Ascending aorta (tissue), 2 donors: Measurements from ENCODE around the gene PLXNA2. TPM values are rescaled to one million over a fixed set of nuclear protein-coding genes. Genes with fewer than 3 reads are reported as not detected.
A peak's percentile ranks its signal among the peaks of the same experiment; 100 is the strongest.

Experiments
- DNase-seq, 2 donors: peaks; one replicate each; pipeline ENCODE4 v3.0.0-alpha.2; 2019; ENCODE audit warnings: low spot score in 2 of 2
- H3K27ac ChIP-seq, 2 donors: fragments of 200-600 bp; sonication (generic); one replicate each; pipeline ENCODE4 v1.5.1; 2016 to 2017; ENCODE audit warnings: mild to moderate bottlenecking in 1 of 2
- H3K27me3 ChIP-seq: fragments of 200-600 bp; sonication (generic); one replicate; pipeline ENCODE4 v1.5.1; 2017
- H3K36me3 ChIP-seq, 2 donors: fragments of 200-600 bp; sonication (generic); one replicate each; pipeline ENCODE4 v1.5.1; 2016
- H3K4me1 ChIP-seq, 2 donors: fragments of 200-600 bp; sonication (generic); one replicate each; pipeline ENCODE4 v1.5.1; 2016 to 2017; ENCODE audit warnings: mild to moderate bottlenecking in 1 of 2
- H3K4me3 ChIP-seq, 2 donors: fragments of 200-600 bp; sonication (generic); one replicate each; pipeline ENCODE4 v1.5.1; 2016 to 2017; ENCODE audit warnings: mild to moderate bottlenecking in 1 of 2
- H3K9me3 ChIP-seq, 2 donors: fragments of 200-600 bp; sonication (generic); one replicate each; pipeline ENCODE4 v1.5.1; 2016
- intact Hi-C: fragments of 100-400 bp; cut with DNase I; formaldehyde crosslinking; loops from one replicate; pipeline ENCODE4 v1.15.1; 2023
- total RNA-seq: library from RNA; depleted of rRNA; stranded (reverse); fragments of >200 nt; gene quantifications from one replicate; pipeline ENCODE4 v1.1.0, GENCODE V29; 2016
- TF ChIP-seq, protein P1 (sequence below), 3 experiments: fragments of 200-600 bp in 2 of 3; fragments of 450-650 bp in 1 of 3; sonication (generic) in 2 of 3; IDR thresholded peaks; one replicate each; pipeline ENCODE4 v1.5.1; 2016 to 2019; ENCODE audit warnings: antibody characterized with exemption in 3 of 3, mild to moderate bottlenecking in 1 of 3, moderate library complexity in 1 of 3

The PLXNA2 gene
- total RNA-seq, 1 donor from 2014 or later: 33.0 TPM

DNA sequence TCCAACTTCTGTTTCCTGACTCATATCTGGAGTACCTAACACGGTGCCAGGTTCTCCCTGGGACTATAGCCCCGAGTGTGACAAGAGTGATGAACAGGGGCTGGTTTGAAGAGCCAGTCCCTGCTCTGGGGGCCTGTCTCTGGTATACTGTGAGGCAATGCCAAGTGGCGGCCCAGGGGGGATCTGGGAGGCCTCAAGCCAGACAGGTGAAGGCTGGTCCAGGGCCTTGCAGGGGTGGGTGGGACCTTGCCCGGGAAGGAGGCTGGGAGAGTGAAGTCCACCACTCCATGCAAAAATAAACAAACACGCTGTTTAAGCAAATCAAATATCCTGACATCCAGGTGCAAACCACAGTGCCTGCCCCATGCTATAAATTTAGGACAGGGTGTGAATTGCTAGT, 6.8 kb upstream of the PLXNA2 start:
- DNase-seq: peak in 1 of 2 donors; percentile 61
- Histone ChIP-seq H3K9me3 (no peaks in the 10 kb centered on the region), H3K36me3 (no peaks in the 10 kb centered on the region), H3K4me1 (peaks cover 0 to 27% of the 10 kb centered on the region in 2 donors), H3K27ac (no peak overlapping the region), H3K27me3 (no peaks in the 10 kb centered on the region), H3K4me3 (no peak overlapping the region)
- TF ChIP-seq, protein P1, sequence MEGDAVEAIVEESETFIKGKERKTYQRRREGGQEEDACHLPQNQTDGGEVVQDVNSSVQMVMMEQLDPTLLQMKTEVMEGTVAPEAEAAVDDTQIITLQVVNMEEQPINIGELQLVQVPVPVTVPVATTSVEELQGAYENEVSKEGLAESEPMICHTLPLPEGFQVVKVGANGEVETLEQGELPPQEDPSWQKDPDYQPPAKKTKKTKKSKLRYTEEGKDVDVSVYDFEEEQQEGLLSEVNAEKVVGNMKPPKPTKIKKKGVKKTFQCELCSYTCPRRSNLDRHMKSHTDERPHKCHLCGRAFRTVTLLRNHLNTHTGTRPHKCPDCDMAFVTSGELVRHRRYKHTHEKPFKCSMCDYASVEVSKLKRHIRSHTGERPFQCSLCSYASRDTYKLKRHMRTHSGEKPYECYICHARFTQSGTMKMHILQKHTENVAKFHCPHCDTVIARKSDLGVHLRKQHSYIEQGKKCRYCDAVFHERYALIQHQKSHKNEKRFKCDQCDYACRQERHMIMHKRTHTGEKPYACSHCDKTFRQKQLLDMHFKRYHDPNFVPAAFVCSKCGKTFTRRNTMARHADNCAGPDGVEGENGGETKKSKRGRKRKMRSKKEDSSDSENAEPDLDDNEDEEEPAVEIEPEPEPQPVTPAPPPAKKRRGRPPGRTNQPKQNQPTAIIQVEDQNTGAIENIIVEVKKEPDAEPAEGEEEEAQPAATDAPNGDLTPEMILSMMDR (IDR thresholded peaks at IDR 0.05): no peak
- intact Hi-C loops: no loop called here

DNA sequence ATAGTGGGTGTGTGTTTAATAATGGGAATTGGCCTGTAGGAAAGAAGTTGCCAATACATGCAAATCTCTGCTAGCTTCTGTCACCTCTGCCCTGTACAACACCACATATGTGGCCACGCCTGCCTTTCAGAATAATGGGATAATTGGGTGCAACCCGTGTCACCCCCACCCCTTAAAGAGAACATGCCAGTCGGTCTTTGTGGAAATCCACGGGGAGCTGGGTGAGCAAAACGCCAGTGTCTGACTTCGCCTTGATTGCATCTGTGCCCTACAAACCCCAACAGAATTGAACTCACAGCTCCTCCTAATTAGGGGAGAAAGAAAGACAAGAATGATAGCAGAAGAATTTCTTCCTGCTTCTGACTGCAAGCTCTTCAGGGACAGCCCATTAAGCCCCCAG, 6.4 kb upstream of the PLXNA2 start:
- TF ChIP-seq, protein P1 (IDR thresholded peaks at IDR 0.05): no peak
- DNase-seq: no peak

DNA sequence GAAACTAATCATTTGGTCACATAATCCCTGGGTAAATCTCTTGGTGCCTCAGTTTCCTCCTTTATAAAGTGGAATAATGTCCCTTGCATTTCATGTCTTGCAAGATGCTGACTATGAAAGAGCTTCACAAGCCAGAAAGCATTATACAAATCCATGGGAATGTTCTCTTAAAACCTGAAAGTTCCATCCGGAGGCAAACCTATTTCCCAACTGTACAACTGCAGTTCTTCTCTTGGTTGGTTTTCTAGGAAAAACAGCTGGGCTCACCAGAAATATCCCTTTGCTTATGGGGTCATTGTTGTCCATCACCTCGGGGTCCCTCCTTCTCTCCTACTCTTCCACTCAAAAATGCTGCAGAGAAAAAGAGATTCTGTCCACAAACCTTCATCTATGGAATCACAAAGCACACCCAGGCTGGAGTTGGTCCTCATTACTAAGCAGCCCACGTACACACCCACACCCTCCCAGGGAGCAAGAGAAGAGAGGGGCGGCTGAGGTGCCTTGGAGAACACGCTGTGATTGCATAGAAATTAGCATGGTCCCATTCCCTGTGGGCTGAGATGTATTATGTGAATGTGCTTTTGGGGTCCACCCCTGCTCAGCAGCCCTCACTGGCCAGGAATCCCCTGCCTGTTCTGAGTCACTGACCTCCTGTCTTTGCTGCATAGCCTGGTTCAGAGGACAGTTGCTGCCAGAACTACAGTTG, 5.0 kb upstream of the PLXNA2 start:
- DNase-seq: no peak
- Histone ChIP-seq H3K27ac (no peak overlapping the region), H3K4me1 (peaks cover 0 to 26% of the 10 kb centered on the region in 2 donors), H3K27me3 (no peaks in the 10 kb centered on the region), H3K4me3 (no peak overlapping the region), H3K36me3 (no peaks in the 10 kb centered on the region), H3K9me3 (no peaks in the 10 kb centered on the region)
- TF ChIP-seq, protein P1 (IDR thresholded peaks at IDR 0.05): no peak
- intact Hi-C loops: no loop called here

More for the DNA sequence above, 6.4 kb upstream of the PLXNA2 start:
- Histone ChIP-seq H3K36me3 (no peaks in the 10 kb centered on the region), H3K4me1 (peaks cover 0 to 27% of the 10 kb centered on the region in 2 donors), H3K27ac (no peak overlapping the region), H3K27me3 (no peaks in the 10 kb centered on the region), H3K9me3 (no peaks in the 10 kb centered on the region), H3K4me3 (no peak overlapping the region)
- intact Hi-C loops: no loop called here

DNA sequence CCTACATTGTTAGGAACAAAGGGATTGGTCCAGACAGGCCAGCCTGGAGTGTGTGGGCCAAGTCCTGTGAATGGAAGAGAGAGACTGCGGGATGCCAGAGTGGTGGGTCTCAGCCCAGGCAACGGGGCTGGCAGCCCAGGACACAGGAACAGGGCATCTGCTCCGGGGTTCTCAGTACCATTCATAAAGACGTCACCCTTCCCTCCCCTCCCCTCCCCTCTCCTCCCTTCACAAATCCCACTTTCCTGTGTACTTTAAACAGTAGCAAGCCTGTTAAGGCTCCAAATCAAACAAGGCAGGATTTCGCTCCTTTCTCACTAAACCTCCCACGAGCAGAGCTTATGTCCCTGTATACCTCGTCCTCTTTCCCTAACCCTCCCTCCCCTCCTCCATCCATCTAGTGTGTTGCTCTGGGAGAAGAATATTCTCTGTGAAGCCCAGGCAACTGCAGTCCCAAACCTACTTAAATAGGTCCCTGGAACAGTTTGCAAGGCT, 4.2 kb upstream of the PLXNA2 start:
- intact Hi-C loops: no loop called here
- DNase-seq: peak in 1 of 2 donors; percentile 39
- H3K27ac ChIP-seq: no peak overlapping the region
- H3K4me3 ChIP-seq: no peak overlapping the region
- TF ChIP-seq, protein P1 (IDR thresholded peaks at IDR 0.05): no peak
- peaks cover 0 to 19% of the 10 kb centered on the region in 2 donors for H3K4me1 ChIP-seq
- no peaks in the 10 kb centered on the region for H3K9me3 ChIP-seq
- no peaks in the 10 kb centered on the region for H3K36me3 ChIP-seq
- H3K27me3 ChIP-seq: no peaks in the 10 kb centered on the region

DNA sequence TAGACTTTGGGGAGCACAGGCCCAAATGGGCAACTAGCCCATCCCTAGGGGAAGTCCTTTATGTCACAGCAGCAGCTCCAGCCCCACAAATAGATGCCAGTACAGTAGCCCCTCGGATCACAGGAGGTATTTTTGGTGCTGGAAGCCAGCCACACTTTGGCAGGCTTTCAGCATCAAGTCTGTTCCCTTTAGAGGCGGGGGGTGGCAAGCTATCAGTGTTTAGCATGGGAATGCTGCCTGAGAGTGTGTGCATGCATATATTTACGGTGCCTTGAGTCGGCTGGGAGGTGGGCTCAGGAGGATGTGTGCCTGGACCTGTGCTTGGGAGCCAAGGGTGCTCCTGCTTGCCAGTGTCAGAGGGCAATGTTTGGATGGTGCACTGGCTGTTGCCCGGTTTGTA, 3.5 kb upstream of the PLXNA2 start:
- Histone ChIP-seq H3K36me3 (no peaks in the 10 kb centered on the region), H3K4me3 (no peak overlapping the region), H3K4me1 (peaks cover 0 to 20% of the 10 kb centered on the region in 2 donors), H3K27me3 (no peaks in the 10 kb centered on the region), H3K27ac (no peak overlapping the region), H3K9me3 (no peaks in the 10 kb centered on the region)
- peak in 1 of 2 donors; percentile 61 for DNase-seq
- intact Hi-C loops: no loop called here
- TF ChIP-seq, protein P1 (IDR thresholded peaks at IDR 0.05): no peak
